GM18870 (cell line): ENCODE data around the gene COG5.

ENCODE experiments used
- ATAC-seq: cut with Tn5 transposase; IDR thresholded peaks from one replicate; pipeline ENCODE4 v1.9.1; 2021; ENCODE audit warnings: moderate library complexity; ENCODE audit not compliant: unreplicated experiment

COG5 gene

DNA sequence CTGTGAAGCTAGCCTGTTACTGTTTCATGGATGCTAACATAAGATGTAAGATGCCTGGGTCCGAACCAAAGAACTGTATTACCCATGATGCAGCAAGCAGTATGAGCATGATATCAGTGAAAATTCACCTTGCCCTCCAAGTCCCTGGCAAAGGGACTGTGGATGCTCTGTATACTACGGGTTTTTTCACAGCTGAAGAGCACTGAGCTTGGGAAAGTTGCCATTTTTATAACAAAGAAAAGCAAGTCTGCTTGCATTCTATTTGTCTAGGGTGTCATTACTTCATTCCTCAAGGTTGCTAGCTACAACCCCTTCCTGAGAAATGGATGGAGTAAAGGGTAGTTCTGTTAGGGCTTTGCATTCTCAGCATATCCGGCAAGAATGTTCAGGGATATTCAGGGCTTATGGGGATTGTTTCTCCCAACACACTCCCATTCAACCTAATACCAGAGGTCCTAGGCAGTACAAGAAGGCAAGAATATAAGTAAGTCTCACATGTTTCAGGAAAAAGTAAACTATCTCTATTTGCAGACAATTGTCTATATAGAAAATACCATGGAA lies 99.0 kb downstream of the COG5 start:
- no peak for ATAC-seq

DNA sequence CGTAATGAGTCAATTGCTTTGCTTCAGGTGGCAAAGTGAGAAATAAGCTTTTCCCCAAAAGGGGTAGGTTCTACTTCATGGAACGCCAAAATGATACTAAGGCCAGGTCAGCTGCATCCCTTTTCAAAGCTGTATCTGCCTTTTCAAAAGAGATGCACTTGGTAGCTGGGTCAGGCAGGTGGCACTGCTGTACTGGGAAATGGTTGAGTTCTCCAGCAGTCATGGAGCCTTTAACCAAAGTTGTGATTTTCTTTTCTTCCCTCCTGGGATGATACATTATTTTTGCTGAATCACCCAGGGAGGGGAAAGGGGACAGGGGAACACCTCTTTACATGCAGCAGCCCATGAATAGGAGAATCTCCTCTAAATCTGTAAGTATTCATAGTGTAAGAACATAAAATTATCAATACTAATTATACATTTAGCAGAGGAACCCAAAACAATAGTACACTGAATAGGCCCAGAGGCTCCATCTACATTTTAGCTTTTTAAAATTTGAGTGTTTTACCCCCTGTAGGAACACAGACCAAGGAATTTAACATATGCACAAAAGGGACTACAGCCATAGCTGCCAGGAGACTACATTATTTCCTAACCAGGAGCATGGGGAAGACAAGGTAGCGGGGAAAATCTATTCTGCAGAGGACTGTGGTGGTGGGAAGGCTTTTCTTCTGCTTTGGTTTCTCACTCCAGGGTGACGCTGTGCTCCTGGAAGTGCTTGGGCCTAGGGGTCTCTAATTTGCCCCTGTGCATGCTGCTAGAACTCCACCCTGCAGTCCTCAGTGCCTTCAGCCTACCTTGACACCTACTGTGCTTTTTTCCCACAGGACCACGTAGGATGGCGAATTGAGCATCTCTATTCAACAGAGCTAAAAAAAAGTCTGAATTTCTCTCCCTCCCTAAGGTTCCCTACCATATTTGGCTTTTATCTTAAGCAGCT lies 100.3 kb downstream of the COG5 start:
- ATAC-seq, result no peak

DNA sequence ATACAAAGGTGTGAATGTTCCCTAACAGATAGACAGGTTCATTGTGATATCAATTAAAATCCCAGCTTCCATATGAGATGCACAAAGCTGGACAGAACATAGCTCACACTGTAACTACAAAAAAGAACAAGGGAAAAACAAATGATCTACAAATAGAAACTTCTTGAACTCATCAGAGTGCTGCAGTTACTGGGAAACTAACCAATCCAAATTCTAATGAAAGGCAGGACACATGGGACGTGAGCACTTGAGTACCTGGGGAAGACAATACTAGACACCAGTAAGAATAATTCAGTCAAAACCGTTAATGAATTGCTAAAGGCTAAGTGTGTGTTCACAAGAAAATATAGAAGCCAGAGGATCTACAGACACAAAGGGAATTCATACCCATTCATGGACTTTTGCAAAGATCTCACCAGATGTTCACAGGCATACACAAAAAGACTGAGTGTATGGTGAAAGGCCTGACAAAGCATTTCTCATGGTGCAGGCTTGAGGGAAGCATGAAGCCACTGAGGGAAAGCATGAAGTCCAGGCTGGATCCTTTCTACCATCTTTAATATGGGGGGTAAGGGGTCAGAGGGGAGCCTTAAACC lies 101.7 kb downstream of the COG5 start:
- ATAC-seq, result no peak

DNA sequence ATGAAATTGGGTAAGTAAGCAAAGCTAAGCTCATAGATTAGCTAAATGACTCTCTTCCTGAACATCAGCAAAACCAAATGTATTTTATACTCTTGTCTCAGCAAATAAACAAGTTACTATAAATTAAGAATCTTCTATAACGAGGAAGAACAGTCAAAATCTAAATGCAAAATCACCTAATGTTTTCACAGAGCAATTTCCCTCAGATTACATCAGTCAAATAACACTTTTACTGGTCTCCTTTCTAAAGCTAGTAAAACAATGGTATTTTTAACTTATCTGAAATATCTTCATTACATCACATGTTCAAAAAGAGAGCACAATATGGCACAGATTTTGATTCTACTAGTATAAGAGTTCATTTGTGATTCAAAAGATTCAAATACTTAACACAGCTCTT lies 110.3 kb downstream of the COG5 start:
- ATAC-seq, result no peak

DNA sequence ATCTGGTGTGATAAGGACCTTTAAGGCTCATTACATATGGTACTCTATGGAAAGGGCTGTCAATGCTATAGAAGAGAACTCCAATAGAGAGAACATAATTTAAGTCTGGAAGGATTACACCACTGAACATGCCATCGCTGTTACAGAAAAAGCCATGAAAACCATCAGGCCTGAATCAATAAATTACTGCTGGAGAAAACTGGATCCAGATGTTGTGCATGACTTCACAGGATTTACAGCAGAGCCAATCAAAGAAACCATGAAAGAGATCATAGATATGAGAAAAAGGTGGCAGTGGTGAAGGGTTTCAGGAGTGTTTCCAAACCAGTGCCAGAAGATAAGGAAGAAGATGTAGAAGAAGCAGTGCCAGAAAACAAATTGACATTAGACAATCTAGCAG lies 112.8 kb downstream of the COG5 start:
- no peak for ATAC-seq

DNA sequence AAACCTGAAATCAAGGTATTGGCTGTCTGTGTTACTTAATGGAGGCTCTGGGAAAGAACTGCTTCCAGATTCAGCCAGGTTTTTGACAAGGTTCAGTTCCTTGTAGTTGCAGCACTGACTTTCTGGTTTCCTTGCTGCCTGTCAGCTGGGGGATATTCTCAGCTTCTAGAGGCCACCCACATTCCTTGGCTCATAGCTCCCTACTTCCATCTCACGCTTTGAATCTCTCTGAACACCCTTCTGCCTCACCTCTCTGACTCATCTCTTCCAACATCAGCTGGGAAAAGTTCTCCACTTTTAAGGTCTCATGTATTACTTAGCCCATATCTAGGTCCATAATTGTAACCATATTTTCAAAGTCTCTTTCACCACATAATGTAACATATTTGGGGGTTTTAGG lies 116.7 kb downstream of the COG5 start:
- ATAC-seq, result no peak

DNA sequence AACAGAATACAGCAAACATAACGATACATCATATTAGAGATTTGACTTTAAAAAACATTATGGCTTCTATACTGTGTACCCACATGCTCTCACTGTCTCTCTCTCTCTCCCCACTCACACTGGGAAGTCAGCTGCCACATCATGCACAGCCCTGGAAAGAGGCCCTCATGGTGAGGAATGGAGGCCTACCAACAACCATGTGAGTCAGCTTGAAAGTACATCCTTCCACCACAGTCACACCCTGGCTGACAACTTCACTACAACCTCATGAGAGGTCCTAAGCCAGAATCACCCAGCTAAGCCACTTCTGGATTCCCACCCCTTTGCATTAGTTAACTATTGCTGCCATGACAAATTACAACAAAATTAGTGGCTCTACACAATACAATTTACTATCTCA lies 117.2 kb downstream of the COG5 start:
- ATAC-seq, result no peak

DNA sequence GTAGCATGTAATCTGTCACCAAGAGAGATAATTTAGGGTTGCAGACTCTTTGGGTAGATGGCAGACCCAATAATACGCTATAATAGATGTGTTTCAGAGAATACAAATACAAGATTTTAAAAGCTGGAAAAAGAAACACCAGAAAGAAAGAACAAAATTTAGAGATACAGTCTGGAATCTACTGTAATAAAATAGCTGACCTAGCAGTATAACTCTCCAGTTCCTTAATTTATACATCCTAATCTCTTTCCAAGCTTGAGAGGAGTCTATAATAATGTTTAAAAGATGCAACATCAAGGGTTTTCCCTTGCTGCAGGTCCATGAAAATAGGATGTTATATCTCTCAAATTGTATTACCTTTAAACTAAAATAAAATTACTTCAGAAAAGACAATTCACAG lies 121.0 kb downstream of the COG5 start:
- no peak for ATAC-seq

DNA sequence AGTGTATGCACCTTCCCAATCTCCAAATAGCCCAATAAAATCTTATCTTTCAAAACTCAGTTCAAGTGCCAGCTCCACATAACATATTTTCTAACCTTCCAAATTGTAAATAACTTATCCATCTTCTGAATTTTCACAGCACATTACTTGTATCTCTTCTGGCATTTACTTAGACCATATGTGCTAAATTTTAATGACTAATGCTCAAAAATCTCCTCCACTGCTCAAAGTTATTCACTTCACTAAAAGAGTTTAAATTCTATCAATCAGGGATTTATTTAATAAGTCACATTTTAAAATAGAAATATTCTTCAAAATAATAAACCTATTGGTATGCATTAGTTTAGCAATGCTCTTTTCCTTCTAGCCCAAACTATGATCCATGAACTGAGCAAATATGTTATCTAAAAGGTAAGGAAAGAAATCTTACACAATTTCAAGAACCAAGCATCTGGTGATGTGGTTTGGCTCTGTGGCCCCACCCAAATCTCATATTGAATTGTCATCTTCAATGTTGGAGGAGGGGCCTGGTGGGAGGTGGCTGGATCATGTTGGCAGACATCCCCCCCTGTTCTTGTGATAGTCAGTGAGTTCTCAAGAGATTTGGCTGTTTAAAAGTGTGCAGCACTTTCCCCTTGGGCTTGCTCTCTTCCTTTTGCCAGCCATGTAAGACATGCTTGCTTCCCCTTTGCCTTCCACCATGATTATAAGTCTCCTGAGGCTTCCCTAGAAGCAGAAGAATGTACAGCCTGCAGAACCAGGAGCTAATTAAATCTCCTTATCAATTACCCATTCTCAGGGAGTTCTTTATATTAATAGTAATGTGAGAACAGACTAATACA lies 121.9 kb downstream of the COG5 start:
- no peak for ATAC-seq

DNA sequence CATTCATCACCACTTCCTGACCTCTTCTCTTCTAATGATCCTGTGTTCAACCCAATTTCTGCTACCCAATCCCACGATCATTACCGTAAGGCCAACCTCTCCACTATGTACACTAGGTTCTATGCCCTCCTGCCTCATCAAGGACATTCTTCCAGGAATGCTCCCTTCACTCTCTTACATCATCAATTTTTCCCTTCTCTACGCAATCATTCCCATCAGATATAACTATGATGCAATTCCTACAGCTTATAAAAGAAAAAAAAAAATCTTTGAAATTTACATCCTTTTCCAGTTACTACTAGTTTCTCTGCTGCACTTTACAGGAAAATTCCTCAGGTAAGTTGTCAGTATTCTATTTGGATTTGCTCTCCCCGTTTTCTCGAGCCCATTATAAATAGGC lies 124.7 kb downstream of the COG5 start:
- ATAC-seq, result no peak

DNA sequence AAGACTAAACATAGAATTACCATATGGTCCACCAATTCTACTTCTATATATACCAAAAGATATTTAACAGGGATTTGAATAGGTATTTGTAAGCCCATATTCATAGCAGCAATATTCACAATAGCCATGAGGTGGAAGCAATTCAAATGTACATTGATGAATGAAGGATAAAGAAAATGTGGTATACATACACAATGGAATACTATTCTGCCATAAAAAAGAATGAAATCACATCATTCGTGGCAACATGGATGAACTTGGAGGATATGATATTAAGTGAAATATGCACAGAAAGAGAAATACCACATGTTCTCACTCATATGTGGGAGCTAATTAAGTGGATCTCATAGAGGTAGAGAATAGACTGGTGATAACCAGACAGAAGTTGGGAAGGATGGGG lies 128.0 kb downstream of the COG5 start:
- no peak for ATAC-seq

DNA sequence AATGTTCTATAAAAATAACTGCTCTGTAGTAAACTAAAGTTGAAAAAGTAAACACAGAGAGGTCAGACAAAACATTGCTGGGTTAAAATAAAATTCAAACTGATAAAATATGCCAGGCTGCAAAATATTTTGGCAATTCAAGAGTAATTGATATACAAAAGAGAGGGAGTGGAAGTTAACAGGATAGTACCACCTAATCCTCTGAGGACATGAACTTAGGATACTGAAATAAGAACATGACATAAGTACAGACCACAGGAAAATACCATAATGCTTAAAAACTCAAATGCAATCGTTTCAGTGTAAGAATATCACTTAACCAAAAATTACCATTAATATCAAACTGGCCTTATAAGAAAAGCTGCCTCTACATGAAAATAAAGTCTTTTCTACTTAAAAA lies 131.5 kb downstream of the COG5 start:
- no peak for ATAC-seq

DNA sequence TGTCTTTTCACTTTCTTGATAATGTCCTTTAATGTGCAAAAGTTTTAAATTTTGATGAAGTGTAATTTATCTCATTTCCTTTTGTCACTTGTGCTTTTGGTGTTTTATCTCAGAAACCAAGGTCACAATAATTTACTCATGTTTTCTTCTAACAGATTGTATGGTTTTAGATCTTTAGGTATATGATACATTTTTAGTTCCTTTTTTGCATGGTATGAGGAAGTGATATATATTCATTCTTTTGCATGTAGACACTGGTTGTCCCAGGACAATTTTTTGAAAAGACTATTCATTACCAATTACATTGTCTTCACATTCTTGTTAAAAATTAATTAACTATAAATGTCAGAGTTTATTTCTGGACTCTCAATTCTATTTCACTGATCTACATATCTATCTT lies 133.7 kb downstream of the COG5 start:
- no peak for ATAC-seq

DNA sequence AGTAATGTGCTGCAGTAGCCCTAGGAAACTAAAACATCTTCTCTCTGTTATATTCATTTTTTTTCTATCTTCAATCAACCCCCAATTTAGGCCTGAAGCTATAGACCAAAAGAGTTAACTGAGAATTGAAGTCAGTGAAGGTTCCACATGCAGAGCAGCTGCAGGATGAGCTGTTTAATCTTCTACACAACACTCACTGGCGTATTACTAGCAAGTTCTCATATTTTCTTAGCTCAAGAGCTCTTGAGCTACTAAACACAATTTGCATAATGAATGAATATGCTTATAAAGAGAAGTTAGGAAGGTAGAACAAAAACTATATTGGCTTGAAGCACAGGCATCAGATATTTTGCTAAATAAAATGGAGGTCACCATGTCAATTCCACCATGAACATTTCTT lies 135.1 kb downstream of the COG5 start:
- no peak for ATAC-seq

DNA sequence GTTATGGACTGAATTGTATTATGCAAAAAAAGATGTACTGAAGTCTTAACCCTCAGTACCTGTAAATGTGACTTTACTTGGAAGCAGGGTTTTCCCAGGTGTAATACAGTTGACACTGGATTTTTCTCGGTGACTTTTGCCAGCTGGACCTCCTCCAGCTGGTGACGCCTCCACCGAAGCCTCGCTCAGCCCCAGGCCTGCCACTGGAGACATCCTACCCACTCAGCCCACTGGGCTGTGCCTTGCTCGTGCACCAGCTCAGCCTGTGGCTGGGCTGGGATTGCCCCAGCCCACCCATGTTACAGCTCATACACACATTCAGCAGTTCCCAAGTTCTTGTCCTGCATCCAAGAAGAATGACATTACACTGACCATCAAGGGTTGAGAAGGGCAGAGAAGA lies 136.3 kb downstream of the COG5 start:
- no peak for ATAC-seq

DNA sequence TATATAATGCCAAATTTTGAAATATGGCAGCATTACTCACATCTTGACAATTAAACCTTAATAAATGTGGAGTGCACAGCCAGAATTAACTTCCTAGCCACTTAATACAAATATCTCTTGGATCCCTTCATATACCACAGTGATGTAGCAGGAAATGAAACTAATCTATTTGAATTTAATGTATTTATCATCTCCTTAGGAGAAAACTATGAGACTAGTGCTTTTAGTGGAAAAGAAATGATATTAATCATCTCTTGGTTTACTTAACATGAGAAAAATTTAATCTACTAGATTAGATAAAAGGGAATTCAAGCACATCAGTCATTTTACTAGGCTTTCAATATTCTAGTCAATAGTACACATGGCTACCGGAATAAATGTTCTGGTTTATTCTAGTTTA lies 149.5 kb downstream of the COG5 start:
- no peak for ATAC-seq

DNA sequence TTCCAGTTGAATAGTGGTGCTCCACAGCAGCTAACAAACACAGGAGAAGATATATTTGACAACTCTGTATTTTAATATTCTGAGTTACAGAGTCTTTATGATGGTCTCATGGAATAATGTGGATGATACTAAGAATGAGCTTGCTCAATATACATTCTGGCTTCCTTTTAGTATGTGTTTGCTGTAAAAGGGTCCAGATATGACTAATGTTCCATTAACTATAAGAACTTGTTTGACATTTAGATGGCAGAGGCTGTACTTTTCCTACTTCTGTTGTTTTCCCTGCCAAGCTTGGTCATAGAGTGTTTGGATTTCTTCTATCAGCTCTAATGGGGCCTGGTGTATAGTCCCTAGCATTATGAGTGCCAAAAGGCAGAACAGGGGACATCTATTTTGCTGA lies 155.4 kb downstream of the COG5 start:
- no peak for ATAC-seq

DNA sequence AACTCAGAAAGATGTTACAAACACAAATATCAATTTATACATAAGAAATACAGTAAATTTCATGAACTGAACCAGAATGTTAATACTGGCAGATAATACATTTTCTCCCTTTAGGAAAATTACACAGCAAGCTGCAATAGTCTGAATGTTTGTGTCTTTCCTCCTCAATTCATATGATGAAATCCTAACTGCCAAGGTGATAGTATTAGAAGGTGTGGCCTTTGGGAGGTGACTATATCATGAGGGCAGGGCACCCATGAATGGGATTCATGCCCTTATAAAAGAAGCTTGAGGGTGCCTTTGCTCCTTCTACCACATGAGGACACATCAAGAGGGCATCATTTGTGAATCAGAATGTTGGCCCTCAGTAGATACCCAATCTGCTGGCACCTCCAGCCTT lies 158.2 kb downstream of the COG5 start:
- no peak for ATAC-seq

DNA sequence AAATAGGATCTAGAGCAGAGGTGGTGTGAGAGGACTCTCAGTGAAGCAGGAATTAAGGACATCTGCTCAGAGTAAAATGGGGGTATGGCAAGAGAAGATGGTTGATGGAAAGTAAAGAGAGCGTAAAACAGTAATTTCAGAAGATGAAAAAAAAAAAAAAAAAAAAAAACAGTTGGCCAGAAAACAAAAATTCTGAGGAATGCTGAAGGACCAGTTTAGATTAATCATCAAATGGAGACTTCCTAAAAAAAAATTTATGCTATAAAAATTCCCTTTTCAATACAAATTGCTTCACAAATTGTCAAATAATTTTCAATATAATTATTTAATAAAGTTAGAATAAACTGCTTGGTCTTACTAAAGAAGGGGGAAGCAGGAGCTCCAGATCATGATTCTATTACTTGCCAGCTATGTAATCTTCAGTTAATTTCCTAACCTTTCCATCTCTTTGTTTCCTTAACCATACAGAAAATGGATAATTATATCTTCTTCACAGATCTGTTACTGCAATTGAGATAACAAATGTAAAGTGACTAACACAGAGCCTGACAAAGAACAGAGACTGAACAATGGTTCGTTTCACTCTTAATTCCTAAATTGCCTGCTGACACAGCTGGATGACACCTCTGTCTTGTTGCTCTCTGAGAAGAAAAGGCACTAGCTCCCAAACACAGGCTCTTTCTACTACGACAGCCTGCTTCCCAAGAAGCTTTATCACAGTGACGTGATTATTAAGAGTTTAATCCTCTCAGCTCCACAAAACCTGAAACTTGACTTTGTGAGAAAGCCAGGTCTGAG lies 158.8 kb downstream of the COG5 start:
- no peak for ATAC-seq

DNA sequence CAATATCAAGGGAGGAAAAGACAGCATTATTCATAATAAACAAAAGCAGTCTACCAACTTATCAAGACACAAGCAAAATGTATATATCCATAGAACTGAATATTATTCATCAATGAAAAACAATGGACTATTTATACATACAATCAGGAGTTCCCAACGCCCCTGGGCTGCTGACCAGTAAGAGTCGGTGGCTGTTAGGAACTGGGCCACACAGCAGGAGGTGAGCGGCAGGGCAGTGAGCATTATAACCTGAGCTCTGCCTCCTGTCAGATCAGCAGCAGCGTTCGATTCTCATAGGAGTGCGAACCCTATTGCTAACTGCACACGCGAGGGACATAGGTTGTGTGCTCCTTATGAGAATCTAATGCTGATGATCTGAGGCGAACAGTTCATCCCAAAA lies 165.6 kb downstream of the COG5 start:
- ATAC-seq, result no peak

DNA sequence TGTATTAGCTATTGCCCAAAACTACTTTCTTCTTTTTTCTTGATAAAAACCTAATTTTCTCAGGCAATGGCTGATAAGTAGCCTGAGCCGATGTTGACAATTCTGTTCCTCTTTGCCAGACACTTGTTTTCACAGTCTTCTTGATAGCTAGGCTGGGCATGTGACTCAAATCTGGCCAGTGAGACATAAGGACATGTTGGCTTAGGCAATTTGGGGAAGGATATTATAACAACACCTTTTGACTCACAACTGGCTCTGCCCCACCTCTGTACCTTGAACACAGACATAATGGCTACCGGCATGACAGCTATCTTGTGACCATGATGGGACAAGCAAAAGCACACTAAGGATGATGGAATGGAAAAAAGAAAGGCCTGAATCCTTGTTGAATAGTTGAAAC lies 166.7 kb downstream of the COG5 start:
- no peak for ATAC-seq
